Osteoblast (primary cell): ENCODE data around the gene PRXL2B. TPM values are rescaled to one million over a fixed set of nuclear protein-coding genes. Genes with fewer than 3 reads are reported as not detected.
A peak's percentile ranks its signal among the peaks of the same experiment; 100 is the strongest.

Source experiments
- DNase-seq: peaks from one replicate; pipeline ENCODE4 v3.0.0; 2011; ENCODE audit warnings: low spot score, mixed read lengths; ENCODE audit not compliant: insufficient read length; ENCODE audit errors: missing footprints
- H2AFZ ChIP-seq: 2 replicates; pipeline ENCODE4 v1.6.0; 2011; ENCODE audit warnings: mild to moderate bottlenecking, low read length
- H3K27ac ChIP-seq: 2 replicates; pipeline ENCODE4 v1.5.1; 2011; ENCODE audit warnings: mild to moderate bottlenecking, low read depth, low read length, moderate library complexity
- H3K27me3 ChIP-seq: 2 replicates; pipeline ENCODE4 v1.6.0; 2012; ENCODE audit warnings: mild to moderate bottlenecking, control low read depth, inconsistent platforms, low read length, moderate library complexity; ENCODE audit not compliant: insufficient read depth
- H3K36me3 ChIP-seq: 2 replicates; pipeline ENCODE4 v1.5.1; 2011; ENCODE audit warnings: mild to moderate bottlenecking, low read length, control low read depth, moderate library complexity; ENCODE audit not compliant: insufficient read depth
- H3K4me1 ChIP-seq: 2 replicates; pipeline ENCODE4 v1.5.1; 2011; ENCODE audit warnings: mild to moderate bottlenecking, low read length, control low read depth, moderate library complexity; ENCODE audit not compliant: insufficient read depth
- H3K4me2 ChIP-seq: 2 replicates; pipeline ENCODE4 v1.6.0; 2011; ENCODE audit warnings: mild to moderate bottlenecking, low read length; ENCODE audit not compliant: insufficient read depth
- H3K4me3 ChIP-seq: fragments of 200-600 bp; sonication (generic); 3 replicates; pipeline ENCODE4 v1.5.1; 2012; ENCODE audit warnings: mild to moderate bottlenecking, low read length, inconsistent platforms; ENCODE audit not compliant: insufficient read depth
- H3K79me2 ChIP-seq: 2 replicates; pipeline ENCODE4 v1.6.0; 2012; ENCODE audit warnings: mild to moderate bottlenecking, low read length, control low read depth, inconsistent platforms; ENCODE audit not compliant: insufficient read depth
- H3K9me3 ChIP-seq: 2 replicates; pipeline ENCODE4 v1.5.1; 2011; ENCODE audit warnings: low read depth, low read length, control low read depth
- H4K20me1 ChIP-seq: 2 replicates; pipeline ENCODE4 v1.6.0; 2012; ENCODE audit warnings: mild to moderate bottlenecking, low read length, control low read depth; ENCODE audit not compliant: insufficient read depth
- CTCF ChIP-seq: IDR thresholded peaks from 2 replicates; pipeline ENCODE4 v1.5.1; 2011; ENCODE audit warnings: mild to moderate bottlenecking, low read depth, low read length, moderate library complexity; ENCODE audit errors: extremely low read depth
- total RNA-seq: library from RNA; depleted of rRNA; stranded (reverse); fragments of >200 nt; gene quantifications from 2 replicates; pipeline ENCODE4 v1.2.3, GENCODE V29; 2012

PRXL2B gene
- total RNA-seq, 1 donor, result 8.0 TPM

DNA sequence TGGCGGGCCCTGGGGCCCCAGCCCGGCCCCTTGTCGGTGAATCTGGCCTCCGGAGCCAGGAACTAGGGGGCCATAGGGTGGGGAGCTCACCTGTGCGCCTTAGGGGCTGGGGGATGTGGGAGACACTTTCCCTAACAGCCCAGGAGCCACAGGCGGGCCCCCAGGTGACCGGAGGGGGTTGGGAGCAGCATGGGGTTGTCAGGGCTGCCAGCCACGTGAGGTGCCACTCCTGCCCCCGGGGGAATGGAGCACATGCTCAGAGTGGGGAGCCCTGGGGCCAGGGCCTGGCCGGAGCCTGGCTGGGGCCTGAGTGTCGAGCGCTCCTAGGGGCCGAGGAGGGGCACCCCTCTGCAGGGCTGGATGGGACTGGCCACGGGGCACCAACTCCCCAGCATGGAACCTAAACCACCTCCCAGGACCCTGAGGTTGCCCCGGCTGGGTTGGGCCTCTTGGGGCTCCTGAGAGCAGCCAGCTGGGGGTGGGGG, 19.9 kb downstream of the PRXL2B start:
- H3K27ac ChIP-seq, result no peak overlapping the region
- no peak for TF ChIP-seq CTCF
- H3K79me2 ChIP-seq, result no peaks in the 10 kb centered on the region
- no peaks in the 10 kb centered on the region for H3K36me3 ChIP-seq
- H3K9me3 ChIP-seq, result no peaks in the 10 kb centered on the region
- peak; percentile 70 for DNase-seq
- no peaks in the 10 kb centered on the region for H3K27me3 ChIP-seq
- H2AFZ ChIP-seq, result no peak overlapping the region
- no peak overlapping the region for H3K4me2 ChIP-seq
- H3K4me1 ChIP-seq, result no peaks in the 10 kb centered on the region
- H4K20me1 ChIP-seq, result no peaks in the 10 kb centered on the region
- H3K4me3 ChIP-seq, result no peak overlapping the region

GRCh38 chr1:2606881-2607621, 20.5 kb downstream of the PRXL2B start:
- no peaks in the 10 kb centered on the region for H3K79me2 ChIP-seq
- H3K4me2 ChIP-seq, result no peak overlapping the region
- no peak for TF ChIP-seq CTCF
- peak; percentile 36 for DNase-seq
- H3K9me3 ChIP-seq, result no peaks in the 10 kb centered on the region
- H3K27me3 ChIP-seq, result no peaks in the 10 kb centered on the region
- H3K4me1 ChIP-seq, result no peaks in the 10 kb centered on the region
- no peaks in the 10 kb centered on the region for H4K20me1 ChIP-seq
- no peaks in the 10 kb centered on the region for H3K36me3 ChIP-seq
- no peak overlapping the region for H3K27ac ChIP-seq
- H3K4me3 ChIP-seq, result no peak overlapping the region
- H2AFZ ChIP-seq, result no peak overlapping the region

GRCh38 chr1:2607641-2608091, 21.1 kb downstream of the PRXL2B start:
- H3K36me3 ChIP-seq, result no peaks in the 10 kb centered on the region
- DNase-seq, result peak; percentile 62
- H2AFZ ChIP-seq, result no peak overlapping the region
- TF ChIP-seq CTCF, result no peak
- no peaks in the 10 kb centered on the region for H3K9me3 ChIP-seq
- H4K20me1 ChIP-seq, result no peaks in the 10 kb centered on the region
- no peak overlapping the region for H3K27ac ChIP-seq
- no peaks in the 10 kb centered on the region for H3K27me3 ChIP-seq
- no peaks in the 10 kb centered on the region for H3K79me2 ChIP-seq
- H3K4me2 ChIP-seq, result no peak overlapping the region
- no peaks in the 10 kb centered on the region for H3K4me1 ChIP-seq
- H3K4me3 ChIP-seq, result no peak overlapping the region

DNA sequence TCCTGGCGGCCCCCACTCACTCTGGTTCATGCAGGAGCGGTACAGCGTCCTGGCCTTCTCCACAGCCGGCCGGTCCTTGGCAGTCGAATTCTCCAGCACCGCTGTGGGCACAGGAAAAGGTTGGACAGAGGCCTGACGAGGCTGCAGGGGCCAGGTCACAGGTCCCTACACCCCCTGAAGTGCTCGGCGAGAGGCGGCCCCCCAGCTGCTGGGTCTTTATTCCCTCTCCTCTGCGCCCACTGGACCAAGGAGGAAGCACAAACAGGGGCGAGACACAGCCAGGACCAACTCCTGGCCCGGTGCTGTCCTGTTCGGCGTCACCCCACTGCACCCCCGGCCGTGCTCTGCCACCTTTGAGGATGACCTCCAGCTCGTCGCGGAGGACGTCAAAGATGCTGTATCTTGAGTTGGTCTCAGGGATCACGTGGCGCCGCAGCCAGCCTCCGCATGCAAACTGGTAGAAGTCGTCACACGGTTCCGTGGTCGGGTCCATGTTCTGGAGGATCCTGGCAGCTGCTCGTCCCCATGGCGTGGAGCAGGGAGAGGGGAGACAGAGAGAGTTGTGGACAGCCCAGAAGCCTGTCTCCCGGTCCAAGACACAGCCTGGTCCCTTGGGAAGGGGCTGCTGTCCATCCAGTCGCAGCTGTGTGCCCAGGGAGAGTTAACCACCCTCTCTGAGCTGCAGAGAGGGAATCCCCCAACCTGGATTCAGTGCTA, 22.9 kb downstream of the PRXL2B start:
- Histone ChIP-seq H3K4me3 (no peak overlapping the region), H3K36me3 (no peaks in the 10 kb centered on the region), H2AFZ (no peak overlapping the region), H3K27me3 (no peaks in the 10 kb centered on the region), H3K9me3 (no peaks in the 10 kb centered on the region), H3K27ac (no peak overlapping the region), H3K4me1 (no peaks in the 10 kb centered on the region), H3K79me2 (no peaks in the 10 kb centered on the region), H4K20me1 (no peaks in the 10 kb centered on the region), H3K4me2 (no peak overlapping the region)
- TF ChIP-seq CTCF, result no peak
- peak; percentile 35 for DNase-seq
